Right lobe of liver (tissue), 4 donors: ENCODE results near the gene LAMTOR5.

Source experiments
- POLR2A ChIP-seq: fragments of 450-650 bp; IDR thresholded peaks from one replicate; pipeline ENCODE4 v1.6.1; 2017; ENCODE audit warnings: antibody characterized with exemption, mild to moderate bottlenecking
- TF ChIP-seq, protein P1 (sequence below), 4 donors: fragments of 200-600 bp in 3 of 4; fragments of 450-650 bp in 1 of 4; IDR thresholded peaks; one replicate each; pipeline versions ENCODE4 v1.5.1 to v1.8.0; 2016 to 2022; ENCODE audit warnings: antibody characterized with exemption in 4 of 4, mild to moderate bottlenecking in 2 of 4
- donor health status: DM: no; HTN: no; CAD: no.
- donor health status: DM: no; HTN: no; CAD: no.
- donor health status: DM: no; HTN: yes; CAD: no.

GRCh38 chr1:110403805-110404204, 3.7 kb downstream of the LAMTOR5 start:
- TF ChIP-seq, protein P1, sequence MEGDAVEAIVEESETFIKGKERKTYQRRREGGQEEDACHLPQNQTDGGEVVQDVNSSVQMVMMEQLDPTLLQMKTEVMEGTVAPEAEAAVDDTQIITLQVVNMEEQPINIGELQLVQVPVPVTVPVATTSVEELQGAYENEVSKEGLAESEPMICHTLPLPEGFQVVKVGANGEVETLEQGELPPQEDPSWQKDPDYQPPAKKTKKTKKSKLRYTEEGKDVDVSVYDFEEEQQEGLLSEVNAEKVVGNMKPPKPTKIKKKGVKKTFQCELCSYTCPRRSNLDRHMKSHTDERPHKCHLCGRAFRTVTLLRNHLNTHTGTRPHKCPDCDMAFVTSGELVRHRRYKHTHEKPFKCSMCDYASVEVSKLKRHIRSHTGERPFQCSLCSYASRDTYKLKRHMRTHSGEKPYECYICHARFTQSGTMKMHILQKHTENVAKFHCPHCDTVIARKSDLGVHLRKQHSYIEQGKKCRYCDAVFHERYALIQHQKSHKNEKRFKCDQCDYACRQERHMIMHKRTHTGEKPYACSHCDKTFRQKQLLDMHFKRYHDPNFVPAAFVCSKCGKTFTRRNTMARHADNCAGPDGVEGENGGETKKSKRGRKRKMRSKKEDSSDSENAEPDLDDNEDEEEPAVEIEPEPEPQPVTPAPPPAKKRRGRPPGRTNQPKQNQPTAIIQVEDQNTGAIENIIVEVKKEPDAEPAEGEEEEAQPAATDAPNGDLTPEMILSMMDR (IDR thresholded peaks at IDR 0.05) = no peak
- TF ChIP-seq POLR2A = no peak
